ENCODE data around the gene WFIKKN1.

Gene WFIKKN1

DNA sequence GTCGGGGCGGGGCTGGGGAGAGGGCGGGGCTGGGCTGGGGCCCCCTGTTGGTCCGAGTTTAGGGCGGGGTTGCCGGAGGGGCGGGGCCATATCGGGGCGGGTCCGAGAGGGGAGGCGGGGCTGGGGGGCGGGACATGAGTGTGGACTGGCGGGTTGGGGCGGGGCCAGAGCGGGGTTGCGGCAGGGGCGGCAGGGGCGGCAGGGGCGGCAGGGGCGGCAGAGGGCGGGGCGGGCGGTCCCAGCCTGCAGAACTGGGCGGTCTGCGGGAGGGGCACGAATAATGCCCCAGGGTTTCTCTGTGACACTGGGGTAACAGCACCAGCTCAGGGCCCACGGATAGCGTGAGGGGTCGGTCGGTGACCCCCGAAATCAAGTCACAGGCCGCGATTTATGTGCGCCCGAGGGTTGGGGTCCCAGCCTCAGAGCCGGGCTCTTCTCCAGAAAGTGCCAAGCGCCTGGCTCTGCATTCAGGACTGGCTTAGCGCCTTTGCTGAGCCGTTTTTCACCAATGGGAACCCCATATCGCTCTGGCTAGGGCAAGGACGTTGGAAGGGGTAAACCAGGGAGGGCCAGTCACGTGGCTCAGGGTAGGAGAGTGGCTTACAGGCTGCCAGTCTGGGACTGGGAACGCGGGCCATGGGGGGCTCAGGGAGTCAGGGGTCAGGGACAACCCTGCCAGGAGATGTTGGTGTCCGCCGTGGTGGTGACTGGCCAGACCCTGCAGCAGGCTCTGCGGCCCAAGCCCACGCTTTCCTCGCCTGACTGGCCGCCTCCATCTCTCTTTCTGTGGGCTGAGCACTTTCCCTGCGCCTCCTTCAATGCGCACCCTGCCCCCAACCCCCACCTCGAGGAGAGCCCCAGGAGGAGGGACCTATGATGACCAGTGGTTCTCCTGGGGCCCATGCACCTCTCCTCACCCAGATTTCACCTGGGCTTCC lies 6.6 kb downstream of the WFIKKN1 start:
- DNase-seq (ENCODE audit: low read depth, low spot score), result peak; percentile 72

DNA sequence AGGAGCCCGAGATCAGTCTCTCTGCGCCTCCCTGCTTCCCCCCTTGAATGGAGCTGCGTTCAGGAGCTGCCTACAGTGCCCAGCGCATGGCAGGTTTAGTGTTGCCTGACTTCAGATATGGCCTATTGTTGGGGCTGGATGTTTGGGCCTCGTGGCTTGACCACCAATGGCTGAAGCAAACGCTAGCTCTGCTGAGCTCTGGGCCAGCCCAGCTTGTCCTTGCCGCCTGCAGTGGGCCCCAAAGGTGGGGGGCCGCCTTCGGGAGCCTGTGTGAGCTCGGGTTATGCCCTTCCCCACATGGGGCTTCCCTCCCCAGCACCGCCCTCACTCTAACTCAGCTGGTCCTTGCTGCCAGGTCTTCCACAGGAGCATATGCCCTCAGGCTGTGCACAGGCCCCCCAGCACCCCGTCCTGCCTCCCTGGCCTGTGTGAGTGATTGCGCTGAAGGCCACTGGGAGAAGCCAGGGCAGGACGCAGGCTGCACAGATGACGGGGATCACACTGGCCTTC lies 7.3 kb downstream of the WFIKKN1 start:
- no peak for DNase-seq (ENCODE audit: low read depth, low spot score)

GRCh38 chr16:638836-639235 lies 8.1 kb downstream of the WFIKKN1 start:
- DNase-seq (ENCODE audit: low read depth, low spot score), result no peak

GRCh38 chr16:640614-641013 lies 9.8 kb downstream of the WFIKKN1 start:
- DNase-seq (ENCODE audit: low read depth, low spot score), result no peak

DNA sequence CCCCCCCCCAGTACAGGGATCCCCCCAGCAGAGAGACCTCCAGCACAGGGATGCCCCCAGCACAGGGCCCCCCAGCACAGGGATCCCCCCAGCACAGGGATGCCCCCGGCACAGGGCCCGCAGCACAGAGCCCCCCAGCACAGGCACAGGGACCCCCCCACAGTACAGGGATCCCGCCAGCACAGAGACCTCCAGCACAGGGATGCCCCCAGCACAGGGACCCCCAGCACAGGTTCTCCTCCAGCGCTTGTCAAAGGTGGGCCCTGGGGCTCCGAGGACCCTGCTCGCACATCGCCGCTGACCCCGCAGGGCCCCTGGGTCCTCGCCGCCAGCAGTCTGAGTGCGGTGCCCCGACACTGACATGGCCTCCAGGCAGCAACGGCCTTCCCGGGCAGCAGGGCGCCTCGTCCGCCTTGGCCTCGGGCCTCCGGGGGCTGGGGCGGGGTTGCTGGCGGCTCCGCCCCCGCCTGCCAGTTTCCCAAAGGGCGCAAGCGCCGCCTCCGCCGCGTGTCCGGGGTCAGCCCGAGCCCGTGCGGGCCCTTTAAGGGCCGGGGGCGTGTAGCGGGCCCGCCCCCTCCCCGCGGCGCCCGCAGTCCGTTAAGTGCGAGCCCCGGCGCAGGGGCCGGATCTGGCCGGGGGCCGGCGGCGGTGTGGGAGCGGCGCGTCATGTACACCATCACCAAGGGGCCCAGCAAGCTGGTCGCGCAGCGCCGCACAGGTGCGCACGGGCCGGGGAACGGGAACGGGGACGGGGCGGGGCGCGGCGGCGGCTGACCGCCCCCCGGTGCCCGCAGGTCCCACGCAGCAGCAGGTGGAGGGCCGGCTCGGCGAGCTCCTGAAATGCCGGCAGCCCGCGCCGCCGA lies 10.8 kb downstream of the WFIKKN1 start, which contains the start of gene MCRIP2:
Gene MCRIP2 (plus strand): TSS at position 503 of the 863 bp plus-strand sequence. CDS start 164 bp downstream, at position 667.
- DNase-seq (ENCODE audit: low read depth, low spot score), result peak; percentile 39

DNA sequence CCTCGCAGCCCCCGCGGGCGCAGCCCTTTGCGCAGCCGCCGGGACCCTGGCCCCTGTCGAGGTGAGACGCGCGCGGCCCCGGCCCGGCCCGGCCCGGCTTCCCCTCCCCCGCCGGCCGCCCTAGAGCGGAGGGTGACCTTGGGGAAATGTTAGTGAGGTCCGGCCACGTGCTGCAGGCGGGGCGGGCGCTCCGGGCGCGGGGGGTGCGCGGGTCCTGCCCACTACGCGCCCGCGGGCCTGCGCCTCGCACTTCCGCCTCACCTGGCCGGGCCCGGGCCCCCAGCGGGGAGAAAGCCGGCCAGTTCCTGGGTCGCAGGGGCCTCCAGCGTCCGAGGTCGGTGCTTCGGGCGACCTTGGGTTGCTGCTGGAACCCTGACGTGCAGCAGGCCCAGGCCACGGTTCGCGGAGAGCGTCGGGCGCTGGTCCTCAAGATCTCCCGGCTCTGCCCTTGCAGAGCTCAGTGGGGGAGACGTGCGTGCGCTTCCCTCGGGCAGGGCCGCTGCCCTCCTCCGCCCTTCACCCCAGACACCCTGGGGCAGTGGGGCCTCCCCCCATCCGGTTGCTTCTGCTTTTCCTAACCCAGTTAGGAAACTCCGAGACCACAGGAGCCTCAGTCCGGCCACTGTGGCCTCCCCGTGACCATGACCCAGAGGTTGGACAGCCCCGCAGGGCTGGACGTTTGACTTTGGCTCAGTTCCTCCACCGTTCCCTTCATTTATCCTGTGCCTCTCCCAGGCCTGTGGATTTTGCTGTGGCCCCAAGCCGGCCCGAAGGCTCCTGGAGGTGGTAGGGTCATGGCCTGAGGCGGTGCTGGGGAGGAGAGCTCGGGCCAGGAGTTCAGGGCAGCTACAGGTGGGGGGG lies 11.6 kb downstream of the WFIKKN1 start:
- DNase-seq (ENCODE audit: low read depth, low spot score), result no peak

GRCh38 chr16:643050-643368 lies 12.2 kb downstream of the WFIKKN1 start:
- no peak for DNase-seq (ENCODE audit: low read depth, low spot score)

DNA sequence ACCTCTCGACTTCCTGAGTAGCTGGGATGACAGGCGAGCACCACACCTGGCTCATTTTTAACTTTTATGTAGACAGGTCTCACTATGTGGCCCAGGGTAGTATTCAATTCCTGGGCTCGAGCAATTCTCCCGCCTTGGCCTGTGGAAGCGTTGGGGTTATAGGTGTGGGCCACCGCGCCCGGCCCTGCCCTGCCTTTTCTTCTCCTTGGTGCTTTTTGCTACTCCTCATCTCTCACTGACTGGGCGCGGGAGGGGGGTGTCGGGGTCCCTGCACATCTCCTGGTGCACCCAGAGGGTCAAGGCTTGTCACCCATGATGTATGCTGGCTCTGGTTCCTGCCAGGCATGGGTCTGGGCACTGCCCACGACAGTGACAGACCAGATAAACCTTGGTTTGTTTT lies 13.8 kb downstream of the WFIKKN1 start:
- DNase-seq (ENCODE audit: low read depth, low spot score), result no peak

GRCh38 chr16:645852-646678 lies 15.3 kb downstream of the WFIKKN1 start:
- DNase-seq (ENCODE audit: low read depth, low spot score), result no peak

DNA sequence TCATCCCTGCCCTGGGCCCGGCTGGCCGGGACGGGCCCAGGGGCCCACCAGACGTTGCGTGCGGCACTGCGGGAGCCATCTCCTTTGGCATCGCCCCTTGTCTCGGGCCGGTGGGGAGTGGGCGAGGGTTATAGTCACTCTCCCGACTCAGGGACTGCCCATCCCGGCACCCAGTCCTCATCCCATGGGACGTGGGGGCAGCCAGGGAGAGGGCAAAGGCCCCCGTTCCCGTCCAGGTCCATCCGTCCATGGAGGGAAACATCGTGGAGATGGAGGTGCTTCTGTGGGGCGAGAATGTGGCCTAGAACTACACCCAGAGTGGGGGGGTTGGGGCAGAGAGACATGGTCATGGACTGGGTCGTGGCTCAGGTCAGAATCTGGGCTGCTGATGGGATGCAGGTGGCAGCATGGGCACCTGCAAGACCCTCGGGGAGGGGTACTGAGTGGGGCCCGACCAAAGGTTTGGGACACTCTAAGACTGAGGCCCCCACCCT lies 15.9 kb downstream of the WFIKKN1 start:
- DNase-seq (ENCODE audit: low read depth, low spot score), result no peak

DNA sequence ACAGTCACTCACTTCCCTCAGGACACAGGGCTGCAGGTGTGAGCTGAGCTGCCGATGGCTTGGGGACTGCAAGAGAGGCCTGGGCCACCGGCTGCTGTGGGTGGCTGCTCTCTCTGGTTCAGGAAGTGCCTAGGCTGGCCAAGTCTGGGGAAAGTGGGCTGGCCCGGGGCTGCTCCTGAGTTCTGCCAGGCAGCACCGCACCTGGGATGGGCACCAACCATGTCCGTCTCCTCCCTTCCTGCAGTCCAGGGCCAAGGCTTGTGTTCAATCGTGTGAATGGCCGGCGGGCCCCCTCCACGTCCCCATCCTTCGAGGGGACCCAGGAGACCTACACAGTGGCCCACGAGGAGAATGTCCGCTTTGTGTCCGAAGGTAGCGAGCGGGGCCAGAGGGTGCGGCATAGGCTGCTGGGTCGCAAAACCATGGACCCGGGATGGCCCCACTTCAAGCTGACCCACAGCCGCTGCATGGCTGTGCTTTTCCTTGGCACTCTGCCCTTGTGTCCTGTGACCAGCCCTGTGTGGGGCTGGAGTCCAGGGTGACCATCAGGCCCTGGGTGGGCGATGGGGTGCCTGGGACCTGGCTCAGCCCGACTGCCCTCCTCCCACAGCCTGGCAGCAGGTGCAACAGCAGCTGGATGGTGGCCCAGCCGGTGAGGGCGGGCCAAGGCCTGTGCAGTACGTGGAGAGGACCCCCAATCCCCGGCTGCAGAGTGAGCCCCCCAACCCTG lies 16.6 kb downstream of the WFIKKN1 start:
- no peak for DNase-seq (ENCODE audit: low read depth, low spot score)

- DNase-seq (ENCODE audit: low read depth, low spot score), result no peak
Measured at GRCh38 chr16:648071-648780, 17.4 kb downstream of the WFIKKN1 start.

- peak; percentile 87 for DNase-seq (ENCODE audit: low read depth, low spot score)
Measured at GRCh38 chr16:648781-649589, 18.2 kb downstream of the WFIKKN1 start, which contains the start of gene WDR90. Gene WDR90, plus strand, starts transcription at chr16:649365. Its CDS starts 52 bp downstream, at chr16:649417.

- DNase-seq (ENCODE audit: low read depth, low spot score), result no peak
Measured at GRCh38 chr16:649631-650030, 18.8 kb downstream of the WFIKKN1 start.

- DNase-seq (ENCODE audit: low read depth, low spot score), result no peak
Measured at GRCh38 chr16:651844-652243, 21.1 kb downstream of the WFIKKN1 start.

- no peak for DNase-seq (ENCODE audit: low read depth, low spot score)
Measured at GRCh38 chr16:652454-653305, 21.9 kb downstream of the WFIKKN1 start.

DNA sequence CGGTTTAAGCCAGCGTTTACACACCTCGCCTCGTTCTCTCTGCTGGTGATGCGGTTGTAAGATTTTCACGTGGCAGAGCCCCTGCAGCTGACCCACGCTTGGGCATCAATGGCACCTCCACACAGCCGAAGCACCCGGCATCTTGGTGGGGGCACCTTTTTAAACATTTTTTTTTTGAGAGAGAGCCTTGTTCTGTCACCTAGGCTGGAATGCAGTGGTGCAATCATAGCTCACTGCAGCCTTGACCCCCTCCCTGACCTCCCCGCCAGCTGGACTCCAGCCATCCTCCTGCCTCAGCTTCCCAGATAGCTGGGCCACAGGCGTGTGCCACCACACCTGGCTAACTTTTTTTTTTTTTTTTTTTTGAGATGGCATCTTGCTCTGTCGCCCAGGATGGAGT lies 23.2 kb downstream of the WFIKKN1 start:
- no peak for DNase-seq (ENCODE audit: low read depth, low spot score)
